Lower leg skin (tissue), 4 donors: Measurements from ENCODE around the gene TLL1. TPM values are rescaled to one million over a fixed set of nuclear protein-coding genes. Genes with fewer than 3 reads are reported as not detected.

Experiments
- DNase-seq, 2 donors: peaks; one replicate each; pipeline ENCODE4 v3.0.0-alpha.2; 2019; ENCODE audit warnings: low spot score in 2 of 2
- H3K4me3 ChIP-seq: fragments of 200-600 bp; sonication (generic); 2 replicates; pipeline ENCODE4 v1.5.1; 2017; ENCODE audit warnings: mild to moderate bottlenecking, low read depth; ENCODE audit not compliant: poor library complexity, severe bottlenecking
- CTCF ChIP-seq, 3 donors: fragments of 450-650 bp; IDR thresholded peaks; one replicate each; pipeline ENCODE4 v1.5.1; 2016; ENCODE audit warnings: antibody characterized with exemption in 3 of 3, mild to moderate bottlenecking in 3 of 3, moderate library complexity in 2 of 3
- POLR2A ChIP-seq, 2 donors: fragments of 450-650 bp; IDR thresholded peaks; one replicate each; pipeline ENCODE4 v1.6.1; 2016 to 2017; ENCODE audit warnings: antibody characterized with exemption in 2 of 2, mild to moderate bottlenecking in 1 of 2, moderate library complexity in 1 of 2
- WGBS, 2 donors: methylation state at CpG; one replicate each; pipeline ENCODE4 v1.1.5; 2018; 5-methylcytosine and 5-hydroxymethylcytosine counted together
- intact Hi-C: fragments of 100-400 bp; cut with DNase I; formaldehyde crosslinking; loops from one replicate; pipeline ENCODE4 v1.15.0; 2023; ENCODE audit warnings: low total_unique reads
- total RNA-seq, 4 donors: library from RNA; depleted of rRNA; stranded (reverse); fragments of >200 nt; gene quantifications; one replicate each; pipeline ENCODE4 v1.1.0, GENCODE V29; 2016

The TLL1 gene
- total RNA-seq, 4 donors from 2014 or later, result 1.8 to 10.5 (median 4.7) TPM

DNA sequence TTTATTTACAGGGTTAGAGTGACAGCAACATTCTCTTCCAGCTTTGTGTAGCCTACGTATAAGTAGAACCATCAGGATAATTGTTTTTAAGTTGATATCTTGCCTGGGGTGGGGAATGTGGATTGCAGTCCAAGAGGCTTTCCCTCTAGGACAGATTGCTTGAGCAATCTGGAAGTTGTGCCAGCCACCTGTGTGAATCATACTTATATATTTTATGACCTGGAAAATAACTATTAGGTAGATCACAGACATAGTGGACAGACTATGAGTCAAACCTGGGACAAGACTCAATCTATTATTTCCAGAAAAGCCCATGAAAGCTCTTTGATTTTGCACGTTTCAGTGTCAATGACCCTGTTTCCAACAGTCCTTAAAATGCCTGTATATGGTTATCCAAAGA, 98.9 kb downstream of the TLL1 start:
- TF ChIP-seq POLR2A (IDR thresholded peaks at IDR 0.05), result no peak
- TF ChIP-seq CTCF (IDR thresholded peaks at IDR 0.05), result no peak
- DNase-seq, result no peak
- 20 to 28% methylated on average over 2 of the region's 2 CpGs for WGBS, 2 donors
- H3K4me3 ChIP-seq, result no peak overlapping the region
- intact Hi-C loops, result no loop called here

- TF ChIP-seq POLR2A (IDR thresholded peaks at IDR 0.05), result no peak
- TF ChIP-seq CTCF (IDR thresholded peaks at IDR 0.05), result no peak
- DNase-seq, result no peak
- 44 to 76% methylated on average over 1 of the region's 1 CpG for WGBS, 2 donors
These were observed 99.7 kb downstream of the TLL1 start for GRCh38 chr4:165972747-165973146.

GRCh38 chr4:165982934-165983333, 109.9 kb downstream of the TLL1 start:
- no peak for TF ChIP-seq CTCF (IDR thresholded peaks at IDR 0.05)
- no peak for TF ChIP-seq POLR2A (IDR thresholded peaks at IDR 0.05)
- intact Hi-C loops, result no loop called here
- no peak for DNase-seq
- H3K4me3 ChIP-seq, result no peak overlapping the region
- 76% methylated on average over 3 of the region's 3 CpGs for WGBS, 2 donors

More at GRCh38 chr4:165972747-165973146, 99.7 kb downstream of the TLL1 start:
- intact Hi-C loops, result no loop called here
- H3K4me3 ChIP-seq, result no peak overlapping the region

DNA sequence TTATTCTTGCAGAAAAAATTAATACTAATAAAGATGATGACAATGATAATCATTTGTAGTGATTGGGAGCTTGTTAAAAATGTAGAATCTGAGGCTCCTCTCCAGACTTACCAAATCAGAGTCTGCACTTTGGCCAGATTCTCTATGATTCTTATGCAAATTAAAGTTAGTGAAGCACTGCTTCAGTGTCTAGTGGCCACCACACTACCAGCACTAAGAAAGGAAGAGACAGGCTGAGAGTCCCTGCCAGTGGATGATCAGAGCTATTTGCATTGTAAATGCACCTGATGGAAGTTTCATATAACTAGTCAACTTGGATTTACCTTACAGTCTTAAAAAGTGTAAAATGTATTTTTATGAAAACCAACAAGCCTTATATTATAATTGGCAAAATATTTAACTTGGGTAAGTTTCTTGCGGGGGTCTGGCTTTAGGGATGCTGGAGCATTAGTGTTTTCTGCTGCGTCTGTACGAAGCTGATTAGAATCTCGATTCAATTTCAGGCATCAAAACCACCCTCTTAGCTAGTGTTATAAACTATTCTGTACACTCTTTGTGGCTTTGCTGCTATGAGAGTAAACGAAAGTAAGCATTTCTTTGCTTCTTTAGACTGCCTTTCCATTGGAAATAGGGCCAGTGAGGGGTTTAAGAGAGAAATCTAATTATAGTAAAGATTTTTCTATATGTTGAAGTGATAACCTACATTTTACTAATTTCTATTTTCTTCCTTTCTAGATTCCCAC, 114.1 kb downstream of the TLL1 start:
- no peak overlapping the region for H3K4me3 ChIP-seq
- TF ChIP-seq CTCF (IDR thresholded peaks at IDR 0.05), result no peak
- TF ChIP-seq POLR2A (IDR thresholded peaks at IDR 0.05), result no peak
- intact Hi-C loops, result no loop called here
- 74 to 90% methylated on average over 5 of the region's 5 CpGs for WGBS, 2 donors
- no peak for DNase-seq

DNA sequence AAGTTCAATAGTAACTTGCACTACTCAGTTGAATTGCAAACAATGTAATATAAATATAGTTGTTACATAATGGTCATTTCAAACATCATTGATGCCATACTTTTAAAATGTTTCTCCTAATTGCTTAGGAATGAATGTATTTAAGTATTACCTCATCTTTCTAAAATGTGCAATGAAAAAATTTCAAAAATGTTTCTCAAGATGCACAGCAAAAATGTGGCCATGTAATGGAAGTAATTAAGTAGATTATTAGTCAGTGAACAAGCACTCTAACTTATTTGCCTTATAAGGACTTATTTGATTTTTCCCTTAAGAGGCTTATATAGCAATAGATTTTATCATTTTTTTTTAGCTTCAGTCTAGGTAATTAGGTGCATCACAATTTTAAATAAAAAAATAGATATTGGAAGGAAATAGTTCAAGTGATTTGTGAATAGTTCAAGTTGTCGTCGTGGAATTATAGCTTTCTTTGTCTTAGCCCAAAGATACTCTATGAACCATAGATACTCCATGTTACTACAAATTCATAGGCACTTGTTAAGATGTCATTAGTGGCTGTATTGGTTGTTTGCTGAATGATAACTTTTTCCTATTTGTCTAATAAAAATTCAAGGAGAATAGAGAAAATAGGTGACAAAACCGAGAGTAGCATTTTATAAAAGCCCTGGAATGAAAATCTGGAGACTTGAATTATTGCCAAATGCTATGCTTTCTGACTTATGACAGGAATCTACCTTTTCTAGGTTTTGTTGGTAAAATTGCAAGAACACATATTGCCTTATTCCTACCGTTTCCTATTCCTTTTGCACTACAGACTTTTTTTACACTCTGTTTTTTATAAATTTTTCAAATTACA, 118.5 kb downstream of the TLL1 start:
- intact Hi-C loops, result no loop called here
- WGBS, 2 donors, result 75 to 87% methylated on average over 4 of the region's 4 CpGs
- TF ChIP-seq POLR2A (IDR thresholded peaks at IDR 0.05) (no peak), CTCF (IDR thresholded peaks at IDR 0.05) (no peak)
- DNase-seq, result no peak
- H3K4me3 ChIP-seq, result no peak overlapping the region
